Measurements from ENCODE around the gene C1orf122.

DNA sequence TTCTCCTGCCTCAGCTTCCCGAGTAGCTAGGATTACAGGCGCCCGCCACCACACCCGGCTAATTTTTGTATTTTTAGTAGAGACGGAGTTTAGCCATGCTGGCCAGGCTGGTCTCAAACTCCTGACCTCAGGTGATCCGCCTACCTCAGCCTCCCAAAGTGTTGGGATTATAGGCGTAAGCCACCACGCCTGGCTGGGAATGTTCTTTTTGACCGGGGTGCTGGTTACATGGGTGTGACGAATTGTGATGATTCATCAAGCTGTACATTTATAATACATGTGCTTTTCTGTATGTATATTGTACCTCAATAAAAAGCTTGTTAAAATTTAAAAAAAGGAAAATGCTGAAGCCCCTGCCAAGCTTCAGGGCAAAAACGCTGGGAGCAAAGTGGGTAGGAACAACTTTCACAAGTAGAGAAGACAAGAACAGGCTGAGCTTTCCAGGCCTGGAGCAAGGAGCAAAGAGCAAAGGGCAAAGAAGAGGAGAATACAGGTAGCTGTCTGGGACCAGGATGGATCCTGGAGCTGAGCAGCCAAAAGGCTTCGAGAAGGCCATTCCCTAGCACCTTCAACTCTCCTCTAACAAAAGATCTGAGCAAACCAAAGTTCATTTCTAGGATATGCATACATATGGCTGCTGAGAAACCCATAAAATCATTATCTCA lies 21.0 kb downstream of the C1orf122 start:
- TF ChIP-seq EP300 (IDR thresholded peaks at IDR 0.05; ENCODE audit: borderline replicate concordance in 1 of 2, control insufficient read depth in 1 of 2, low read depth in 2 of 2, low read length in 2 of 2) (no peak), NFIC (IDR thresholded peaks at IDR 0.05; ENCODE audit: low read depth, low read length) (no peak)
